Activated B cell treated with CpG ODN at 0.5 μM for 24 hours (primary cell): ENCODE measurements around the gene PRKAA1. TPM values are rescaled to one million over a fixed set of nuclear protein-coding genes. Genes with fewer than 3 reads are reported as not detected.
A peak's percentile ranks its signal among the peaks of the same experiment; 100 is the strongest.

Experiments used
- ATAC-seq: fragments of 200-7000 bp; cut with Tn5 transposase; one replicate; pipeline ENCODE4 v1.10.0; 2021; ENCODE audit warnings: low read depth, mild to moderate bottlenecking, moderate library complexity
- CTCF ChIA-PET: fragments of 350-600 bp; sonication (Branson Sonifier 250); formaldehyde crosslinking; loops from one replicate; lab custom pipeline; 2021; ENCODE audit warnings: antibody characterized with exemption; lab: Charles Lee
- POLR2A ChIA-PET: fragments of 350-600 bp; sonication (Branson Sonifier 250); formaldehyde crosslinking; loops from one replicate; lab custom pipeline; 2021; ENCODE audit warnings: antibody characterized with exemption; lab: Charles Lee
- DNase-seq: peaks from one replicate; pipeline ENCODE4 v3.0.0; 2022
- H3K27ac Mint-ChIP-seq: one replicate; pipeline ENCODE4 v1.8.0; 2020; ENCODE audit warnings: mixed read lengths
- H3K27me3 Mint-ChIP-seq: one replicate; pipeline ENCODE4 v1.8.0; 2021; ENCODE audit warnings: mixed read lengths
- H3K36me3 Mint-ChIP-seq: one replicate; pipeline ENCODE4 v1.8.0; 2021; ENCODE audit warnings: low read depth, mixed read lengths
- H3K4me1 Mint-ChIP-seq: one replicate; pipeline ENCODE4 v1.8.0; 2021; ENCODE audit warnings: mixed read lengths
- H3K4me3 Mint-ChIP-seq: one replicate; pipeline ENCODE4 v1.8.0; 2020; ENCODE audit warnings: mild to moderate bottlenecking, mixed read lengths
- H3K9me3 Mint-ChIP-seq: one replicate; pipeline ENCODE4 v1.8.0; 2020; ENCODE audit warnings: mixed read lengths
- CTCF ChIP-seq: fragments of 200-600 bp; IDR thresholded peaks from one replicate; pipeline ENCODE4 v1.8.0; 2022; ENCODE audit warnings: antibody characterized with exemption, mild to moderate bottlenecking
- intact Hi-C: fragments of 100-400 bp; cut with micrococcal nuclease; formaldehyde crosslinking; loops from one replicate; pipeline ENCODE4 v1.15.1; 2024
- total RNA-seq: library from RNA; stranded (reverse); gene quantifications from 2 replicates; pipeline ENCODE4 v1.2.3, GENCODE V29; 2022

PRKAA1 gene
- total RNA-seq, 1 donor from 2014 or later = 69.4 TPM

GRCh38 chr5:40833712-40834229 lies 35.6 kb upstream of the PRKAA1 start:
- Mint-ChIP-seq H3K36me3 (peaks cover 63% of the 10 kb centered on the region), H3K4me1 (peaks cover 49% of the 10 kb centered on the region), H3K27me3 (no peaks in the 10 kb centered on the region), H3K9me3 (no peaks in the 10 kb centered on the region), H3K4me3 (peak overlapping the region; percentile 100), H3K27ac (peak overlapping the region; percentile 99)
- intact Hi-C loops = loop anchor here (2.0 kb wide), 1 partner anchor 1759 kb away; the partner anchor contains the start of gene RICTOR
- ChIA-PET CTCF (no interaction called here), POLR2A (no interaction called here)
- no peak for ATAC-seq
- no peak for TF ChIP-seq CTCF
- no peak for DNase-seq

GRCh38 chr5:40832345-40832744 lies 34.2 kb upstream of the PRKAA1 start:
- Mint-ChIP-seq H3K4me3 (no peak overlapping the region), H3K27me3 (no peaks in the 10 kb centered on the region), H3K9me3 (no peaks in the 10 kb centered on the region), H3K27ac (peak overlapping the region; percentile 57), H3K4me1 (peaks cover 53% of the 10 kb centered on the region), H3K36me3 (peaks cover 78% of the 10 kb centered on the region)
- intact Hi-C loops = no loop called here
- TF ChIP-seq CTCF = no peak
- no peak for ATAC-seq
- no peak for DNase-seq
- POLR2A ChIA-PET = no interaction called here
- CTCF ChIA-PET = no interaction called here

GRCh38 chr5:40831346-40832210 lies 33.4 kb upstream of the PRKAA1 start:
- Mint-ChIP-seq H3K36me3 (peaks cover 84% of the 10 kb centered on the region), H3K27ac (peak overlapping the region; percentile 57), H3K9me3 (no peaks in the 10 kb centered on the region), H3K4me3 (peak overlapping the region; percentile 21), H3K27me3 (no peaks in the 10 kb centered on the region), H3K4me1 (peaks cover 53% of the 10 kb centered on the region)
- no peak for DNase-seq
- ChIA-PET POLR2A (no interaction called here), CTCF (no interaction called here)
- ATAC-seq = no peak
- intact Hi-C loops = no loop called here
- no peak for TF ChIP-seq CTCF

- DNase-seq (no peak), ATAC-seq (no peak)
- ChIA-PET POLR2A (interaction anchor here (0.6 to 1.4 kb wide), 4 partner anchors 12 to 423 kb away, joined by 3 to 4 read pairs (median 4); partner anchors contain the start of gene PRKAA1), CTCF (no interaction called here)
- Mint-ChIP-seq H3K9me3 (no peaks in the 10 kb centered on the region), H3K27me3 (no peaks in the 10 kb centered on the region), H3K36me3 (peaks cover 93% of the 10 kb centered on the region), H3K4me3 (no peak overlapping the region), H3K27ac (no peak overlapping the region), H3K4me1 (peaks cover 41% of the 10 kb centered on the region)
- no peak for TF ChIP-seq CTCF
- intact Hi-C loops = no loop called here
Observed at GRCh38 chr5:40829748-40830533, 31.8 kb upstream of the PRKAA1 start.
